HepG2 (cell line): ENCODE measurements around the gene FBP1.

Experiments used
- EZH2 ChIP-seq: conservative IDR thresholded peaks from 2 replicates; pipeline ENCODE4 v1.6.1; 2012; ENCODE audit warnings: mild to moderate bottlenecking, low read depth, low read length, moderate library complexity
- HCFC1 ChIP-seq: fragments of 150-350 bp; IDR thresholded peaks from 2 replicates; pipeline ENCODE4 v1.6.1; 2014; ENCODE audit warnings: low read depth, low read length
- TF ChIP-seq, protein P1 (sequence below): sonication (generic); formaldehyde crosslinking; IDR thresholded peaks from 2 replicates; pipeline ENCODE4 v1.4.0; 2020; ENCODE audit warnings: missing genetic modification reagents

DNA sequence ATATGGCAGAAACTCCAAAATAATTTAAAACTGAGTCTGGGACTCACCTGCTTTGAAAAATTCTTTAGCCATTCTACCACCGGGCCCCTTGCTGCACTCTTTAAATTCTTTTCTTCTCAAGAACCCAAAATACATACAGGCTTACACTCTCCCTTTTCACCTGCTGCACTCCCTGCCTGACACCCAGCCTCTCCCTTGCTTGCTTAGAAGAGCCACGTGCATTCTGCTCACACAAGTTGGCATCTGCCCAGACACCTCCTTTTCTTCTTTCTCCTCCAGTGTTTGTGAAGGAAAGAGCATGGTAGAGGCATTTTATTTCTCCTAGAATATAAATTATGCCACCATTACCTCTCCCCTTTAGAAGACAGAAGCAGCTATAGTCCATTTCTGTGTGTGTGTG lies 48.1 kb upstream of the FBP1 start:
- TF ChIP-seq, protein P1, sequence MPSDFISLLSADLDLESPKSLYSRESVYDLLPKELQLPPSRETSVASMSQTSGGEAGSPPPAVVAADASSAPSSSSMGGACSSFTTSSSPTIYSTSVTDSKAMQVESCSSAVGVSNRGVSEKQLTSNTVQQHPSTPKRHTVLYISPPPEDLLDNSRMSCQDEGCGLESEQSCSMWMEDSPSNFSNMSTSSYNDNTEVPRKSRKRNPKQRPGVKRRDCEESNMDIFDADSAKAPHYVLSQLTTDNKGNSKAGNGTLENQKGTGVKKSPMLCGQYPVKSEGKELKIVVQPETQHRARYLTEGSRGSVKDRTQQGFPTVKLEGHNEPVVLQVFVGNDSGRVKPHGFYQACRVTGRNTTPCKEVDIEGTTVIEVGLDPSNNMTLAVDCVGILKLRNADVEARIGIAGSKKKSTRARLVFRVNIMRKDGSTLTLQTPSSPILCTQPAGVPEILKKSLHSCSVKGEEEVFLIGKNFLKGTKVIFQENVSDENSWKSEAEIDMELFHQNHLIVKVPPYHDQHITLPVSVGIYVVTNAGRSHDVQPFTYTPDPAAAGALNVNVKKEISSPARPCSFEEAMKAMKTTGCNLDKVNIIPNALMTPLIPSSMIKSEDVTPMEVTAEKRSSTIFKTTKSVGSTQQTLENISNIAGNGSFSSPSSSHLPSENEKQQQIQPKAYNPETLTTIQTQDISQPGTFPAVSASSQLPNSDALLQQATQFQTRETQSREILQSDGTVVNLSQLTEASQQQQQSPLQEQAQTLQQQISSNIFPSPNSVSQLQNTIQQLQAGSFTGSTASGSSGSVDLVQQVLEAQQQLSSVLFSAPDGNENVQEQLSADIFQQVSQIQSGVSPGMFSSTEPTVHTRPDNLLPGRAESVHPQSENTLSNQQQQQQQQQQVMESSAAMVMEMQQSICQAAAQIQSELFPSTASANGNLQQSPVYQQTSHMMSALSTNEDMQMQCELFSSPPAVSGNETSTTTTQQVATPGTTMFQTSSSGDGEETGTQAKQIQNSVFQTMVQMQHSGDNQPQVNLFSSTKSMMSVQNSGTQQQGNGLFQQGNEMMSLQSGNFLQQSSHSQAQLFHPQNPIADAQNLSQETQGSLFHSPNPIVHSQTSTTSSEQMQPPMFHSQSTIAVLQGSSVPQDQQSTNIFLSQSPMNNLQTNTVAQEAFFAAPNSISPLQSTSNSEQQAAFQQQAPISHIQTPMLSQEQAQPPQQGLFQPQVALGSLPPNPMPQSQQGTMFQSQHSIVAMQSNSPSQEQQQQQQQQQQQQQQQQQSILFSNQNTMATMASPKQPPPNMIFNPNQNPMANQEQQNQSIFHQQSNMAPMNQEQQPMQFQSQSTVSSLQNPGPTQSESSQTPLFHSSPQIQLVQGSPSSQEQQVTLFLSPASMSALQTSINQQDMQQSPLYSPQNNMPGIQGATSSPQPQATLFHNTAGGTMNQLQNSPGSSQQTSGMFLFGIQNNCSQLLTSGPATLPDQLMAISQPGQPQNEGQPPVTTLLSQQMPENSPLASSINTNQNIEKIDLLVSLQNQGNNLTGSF (CRISPR knock-in tag): no peak
- TF ChIP-seq EZH2: no peak
- no peak for TF ChIP-seq HCFC1
